HepG2 (cell line): ENCODE results near the gene CCDC57. TPM values are rescaled to one million over a fixed set of nuclear protein-coding genes. Genes with fewer than 3 reads are reported as not detected.

ENCODE experiments used
- ERF ChIP-seq: IDR thresholded peaks from 2 replicates; pipeline ENCODE4 v1.6.1; 2018; ENCODE audit warnings: missing biosample characterization, missing genetic modification reagents
- FOXJ3 ChIP-seq: sonication (generic); formaldehyde crosslinking; IDR thresholded peaks from 2 replicates; pipeline ENCODE4 v1.4.0; 2020; ENCODE audit warnings: missing genetic modification reagents, mild to moderate bottlenecking, borderline replicate concordance
- GATAD1 ChIP-seq: IDR thresholded peaks from 2 replicates; pipeline ENCODE4 v1.6.1; 2016; ENCODE audit warnings: missing genetic modification reagents, missing compliant biosample characterization
- GPBP1L1 ChIP-seq: sonication (generic); formaldehyde crosslinking; IDR thresholded peaks from 2 replicates; pipeline ENCODE4 v1.5.0; 2020; ENCODE audit warnings: mild to moderate bottlenecking, missing genetic modification reagents
- HOXA9 ChIP-seq: sonication (generic); formaldehyde crosslinking; IDR thresholded peaks from 2 replicates; pipeline ENCODE4 v1.8.1; 2022; ENCODE audit warnings: missing genetic modification reagents, mild to moderate bottlenecking, moderate library complexity, borderline replicate concordance
- NFKB2 ChIP-seq: sonication (generic); formaldehyde crosslinking; IDR thresholded peaks from 2 replicates; pipeline ENCODE4 v1.4.0; 2020; ENCODE audit warnings: missing genetic modification reagents, borderline replicate concordance
- PRDM15 ChIP-seq: sonication (generic); formaldehyde crosslinking; IDR thresholded peaks from 2 replicates; pipeline ENCODE4 v1.4.0; 2020; ENCODE audit warnings: missing genetic modification reagents
- PRMT3 ChIP-seq: sonication (generic); formaldehyde crosslinking; IDR thresholded peaks from 2 replicates; pipeline ENCODE4 v1.8.1; 2022; ENCODE audit warnings: low read depth, mild to moderate bottlenecking, moderate library complexity, missing genetic modification reagents, borderline replicate concordance
- SIN3B ChIP-seq: fragments of 150-350 bp; IDR thresholded peaks from 2 replicates; pipeline ENCODE4 v1.6.1; 2014; ENCODE audit warnings: low read length
- SRSF1 ChIP-seq: fragments of 200-400 bp; formaldehyde crosslinking; optimal IDR thresholded peaks from 2 replicates; pipeline ENCODE3; 2017; ENCODE audit warnings: mild to moderate bottlenecking, low read depth, low read length, moderate library complexity
- TMF1 ChIP-seq: sonication (generic); formaldehyde crosslinking; IDR thresholded peaks from 2 replicates; pipeline ENCODE4 v1.8.1; 2022; ENCODE audit warnings: low read depth, missing genetic modification reagents
- ZFY ChIP-seq: sonication (generic); formaldehyde crosslinking; IDR thresholded peaks from 2 replicates; pipeline ENCODE4 v1.4.0; 2020; ENCODE audit warnings: missing genetic modification reagents
- ZNF180 ChIP-seq: sonication (generic); formaldehyde crosslinking; IDR thresholded peaks from 2 replicates; pipeline ENCODE4 v1.4.0; 2020; ENCODE audit warnings: low read depth, missing genetic modification reagents, borderline replicate concordance
- ZNF275 ChIP-seq: sonication (generic); formaldehyde crosslinking; IDR thresholded peaks from 2 replicates; pipeline ENCODE4 v1.8.0; 2022; ENCODE audit warnings: missing genetic modification reagents, mild to moderate bottlenecking, inconsistent platforms, borderline replicate concordance
- ZNF350 ChIP-seq: sonication (generic); formaldehyde crosslinking; IDR thresholded peaks from 2 replicates; pipeline ENCODE4 v1.4.0; 2020; ENCODE audit warnings: mild to moderate bottlenecking, low read depth, missing genetic modification reagents, borderline replicate concordance
- ZNF451 ChIP-seq: sonication (generic); formaldehyde crosslinking; IDR thresholded peaks from 2 replicates; pipeline ENCODE4 v1.5.0; 2020; ENCODE audit warnings: mild to moderate bottlenecking, missing genetic modification reagents
- ZNF468 ChIP-seq: sonication (generic); formaldehyde crosslinking; IDR thresholded peaks from 2 replicates; pipeline ENCODE4 v1.8.0; 2022; ENCODE audit warnings: mild to moderate bottlenecking, moderate library complexity, missing genetic modification reagents
- ZNF549 ChIP-seq: sonication (generic); formaldehyde crosslinking; IDR thresholded peaks from 2 replicates; pipeline ENCODE4 v1.5.0; 2020; ENCODE audit warnings: missing genetic modification reagents
- ZNF550 ChIP-seq: sonication (generic); formaldehyde crosslinking; IDR thresholded peaks from 2 replicates; pipeline ENCODE4 v1.4.0; 2020; ENCODE audit warnings: mild to moderate bottlenecking, missing genetic modification reagents, borderline replicate concordance
- ZNF709 ChIP-seq: sonication (generic); formaldehyde crosslinking; IDR thresholded peaks from 2 replicates; pipeline ENCODE4 v1.5.0; 2020; ENCODE audit warnings: mild to moderate bottlenecking, missing genetic modification reagents
- polyA plus RNA-seq, 8 experiments: library from polyadenylated mRNA; depleted of rRNA in 3 of 8; stranded (reverse) in 7 of 8; unstranded in 1 of 8; fragments of >200 nt; fragmentation: Illumina TruSeq in 4 of 8; extraction: Trizol in 4 of 8; gene quantifications; 2 replicates each; pipeline versions ENCODE4 v1.2.1 to v1.2.3, GENCODE V29; 2011 to 2016; ENCODE audit warnings: low read depth in 4 of 8, missing spikeins in 1 of 8, mixed read lengths in 1 of 8; ENCODE audit not compliant: insufficient read depth in 1 of 8
- total RNA-seq, 5 experiments: library from RNA; depleted of rRNA; stranded (reverse); fragments of >200 nt; fragmentation: Illumina TruSeq; extraction: Trizol; gene quantifications; 2 replicates each; pipeline ENCODE4 v1.2.3, GENCODE V29; 2016; ENCODE audit warnings: low read depth in 1 of 5
- TF ChIP-seq, protein P1 (sequence below): sonication (generic); formaldehyde crosslinking; IDR thresholded peaks from 2 replicates; pipeline ENCODE4 v1.8.0; 2022; ENCODE audit warnings: missing genetic modification reagents, low read depth, mild to moderate bottlenecking, borderline replicate concordance
- TF ChIP-seq, protein P2 (sequence below): IDR thresholded peaks from 2 replicates; pipeline ENCODE4 v1.6.1; 2016

Gene CCDC57
- total and polyA plus RNA-seq, 2 of the 13 experiments (the other 11 are each of a cell fraction or from before 2014, with no cell fraction given): 59.3 to 59.9 TPM

- TF ChIP-seq PRDM15: 0 out of 2 replicates have a peak, but pooled peaks have one; percentile 46
- no peak for TF ChIP-seq ZNF550 (CRISPR knock-in tag)
- TF ChIP-seq ZNF468 (CRISPR knock-in tag): peak; percentile 96
- peak; percentile 89; the same call in 1 of the 2 replicates for TF ChIP-seq TMF1 (CRISPR knock-in tag)
- peak; percentile 91; the same call in 1 of the 2 replicates for TF ChIP-seq ERF (CRISPR knock-in tag)
- TF ChIP-seq ZFY (CRISPR knock-in tag): peak; percentile 98
- TF ChIP-seq SIN3B: 0 out of 2 replicates have a peak, but pooled peaks have one; percentile 21
- no peak for TF ChIP-seq SRSF1
- TF ChIP-seq FOXJ3 (CRISPR knock-in tag): peak; percentile 75; the same call in 1 of the 2 replicates
- peak; percentile 61; the same call in 1 of the 2 replicates for TF ChIP-seq ZNF350 (CRISPR knock-in tag)
- no peak for TF ChIP-seq HOXA9 (CRISPR knock-in tag)
- TF ChIP-seq ZNF275 (CRISPR knock-in tag): peak; percentile 92; the same call in 1 of the 2 replicates
- TF ChIP-seq, protein P1, sequence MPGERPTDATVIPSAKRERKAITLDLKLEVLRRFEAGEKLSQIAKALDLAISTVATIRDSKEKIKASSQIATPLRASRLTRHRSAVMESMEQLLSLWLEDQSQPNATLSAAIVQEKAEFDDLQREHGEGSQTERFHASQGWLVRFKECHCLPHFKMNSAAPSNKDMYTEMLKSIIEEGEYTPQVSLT: no peak
- TF ChIP-seq PRMT3 (CRISPR knock-in tag): 0 out of 2 replicates have a peak, but pooled peaks have one; percentile 64
- no peak for TF ChIP-seq ZNF549 (CRISPR knock-in tag)
- TF ChIP-seq GATAD1 (CRISPR knock-in tag): peak; percentile 73
- TF ChIP-seq NFKB2 (CRISPR knock-in tag): peak; percentile 59; the same call in 1 of the 2 replicates
- no peak for TF ChIP-seq ZNF180 (CRISPR knock-in tag)
- TF ChIP-seq ZNF451: peak; percentile 86
- no peak for TF ChIP-seq GPBP1L1 (CRISPR knock-in tag)
- TF ChIP-seq ZNF709 (CRISPR knock-in tag): peak; percentile 62
- TF ChIP-seq, protein P2, sequence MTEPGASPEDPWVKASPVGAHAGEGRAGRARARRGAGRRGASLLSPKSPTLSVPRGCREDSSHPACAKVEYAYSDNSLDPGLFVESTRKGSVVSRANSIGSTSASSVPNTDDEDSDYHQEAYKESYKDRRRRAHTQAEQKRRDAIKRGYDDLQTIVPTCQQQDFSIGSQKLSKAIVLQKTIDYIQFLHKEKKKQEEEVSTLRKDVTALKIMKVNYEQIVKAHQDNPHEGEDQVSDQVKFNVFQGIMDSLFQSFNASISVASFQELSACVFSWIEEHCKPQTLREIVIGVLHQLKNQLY (CRISPR knock-in tag): no peak
Measured at GRCh38 chr17:82105882-82106687, 106.6 kb downstream of the CCDC57 start (continued).
